ENCODE results near the gene SPATA9.

Gene SPATA9

DNA sequence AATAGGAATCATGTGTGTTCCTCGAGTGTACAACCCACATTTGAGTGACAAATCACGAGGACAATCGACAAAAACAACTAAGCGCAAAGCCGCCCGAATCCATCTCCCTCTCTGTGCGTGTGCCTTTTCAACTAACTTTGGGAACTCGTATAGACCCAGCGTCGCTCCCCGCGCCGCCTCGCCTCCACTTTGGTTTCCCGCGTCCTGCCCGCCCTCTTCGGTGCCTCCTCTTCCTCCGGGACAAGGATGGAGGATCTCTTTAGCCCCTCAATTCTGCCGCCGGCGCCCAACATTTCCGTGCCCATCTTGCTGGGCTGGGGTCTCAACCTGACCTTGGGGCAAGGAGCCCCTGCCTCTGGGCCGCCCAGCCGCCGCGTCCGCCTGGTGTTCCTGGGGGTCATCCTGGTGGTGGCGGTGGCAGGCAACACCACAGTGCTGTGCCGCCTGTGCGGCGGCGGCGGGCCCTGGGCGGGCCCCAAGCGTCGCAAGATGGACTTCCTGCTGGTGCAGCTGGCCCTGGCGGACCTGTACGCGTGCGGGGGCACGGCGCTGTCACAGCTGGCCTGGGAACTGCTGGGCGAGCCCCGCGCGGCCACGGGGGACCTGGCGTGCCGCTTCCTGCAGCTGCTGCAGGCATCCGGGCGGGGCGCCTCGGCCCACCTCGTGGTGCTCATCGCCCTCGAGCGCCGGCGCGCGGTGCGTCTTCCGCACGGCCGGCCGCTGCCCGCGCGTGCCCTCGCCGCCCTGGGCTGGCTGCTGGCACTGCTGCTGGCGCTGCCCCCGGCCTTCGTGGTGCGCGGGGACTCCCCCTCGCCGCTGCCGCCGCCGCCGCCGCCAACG, 62.5 kb downstream of the SPATA9 start, which contains the start of gene GPR150:
Gene GPR150, plus strand, starts transcription at position 58 of the 840 bp plus-strand sequence. Its CDS starts 189 bp downstream, at position 247.
- DNase-seq (ENCODE audit: low read depth in 4 of 4, low spot score in 1 of 4), result peak in 3 of 4 experiments; percentile 21 to 50 (median 37)

DNA sequence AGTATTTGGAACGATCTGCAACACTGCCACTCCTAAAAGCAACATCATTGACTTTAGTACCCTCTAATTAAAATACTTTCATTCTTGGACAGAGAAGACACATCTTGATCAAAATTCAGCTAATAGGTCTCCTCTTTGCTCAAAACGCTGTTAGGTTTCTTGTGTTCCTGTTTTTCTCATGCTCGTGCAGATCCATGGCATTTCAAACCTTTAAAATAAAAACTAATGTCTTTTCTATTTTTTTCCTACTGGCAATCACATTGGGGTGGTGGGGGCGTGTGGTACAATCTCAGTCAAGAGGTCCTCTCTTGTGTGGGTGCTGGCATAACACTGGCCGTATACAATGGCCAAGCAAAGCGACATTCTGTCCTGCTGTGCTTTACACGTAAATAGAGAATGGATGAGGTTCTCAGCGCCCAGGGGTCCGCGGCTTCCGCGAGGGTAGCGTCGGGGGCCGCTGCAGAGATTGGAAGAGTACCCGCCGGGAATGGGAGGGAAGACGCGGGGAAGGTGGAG, 63.2 kb downstream of the SPATA9 start:
- DNase-seq (ENCODE audit: low read depth in 4 of 4, low spot score in 1 of 4), result no peak

DNA sequence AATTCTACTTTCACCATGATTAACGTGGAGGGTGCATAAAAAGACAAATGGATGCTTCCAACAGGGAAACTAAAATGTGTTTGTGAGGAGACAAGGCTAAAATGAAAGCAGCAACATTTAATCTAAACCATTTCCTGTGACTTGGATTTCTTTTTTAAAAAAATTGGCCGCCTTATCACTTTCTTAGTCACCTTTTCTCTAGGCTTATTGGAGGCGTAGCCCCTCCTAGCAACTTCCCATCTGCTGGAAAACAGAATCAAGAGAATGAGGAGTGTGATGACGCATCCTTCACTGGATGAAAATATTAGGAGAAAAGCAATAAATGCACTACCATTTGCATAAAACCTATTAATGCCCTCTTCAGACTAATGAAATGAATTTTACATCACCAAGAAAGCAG, 63.7 kb downstream of the SPATA9 start:
- DNase-seq (ENCODE audit: low read depth in 4 of 4, low spot score in 1 of 4), result no peak

DNA sequence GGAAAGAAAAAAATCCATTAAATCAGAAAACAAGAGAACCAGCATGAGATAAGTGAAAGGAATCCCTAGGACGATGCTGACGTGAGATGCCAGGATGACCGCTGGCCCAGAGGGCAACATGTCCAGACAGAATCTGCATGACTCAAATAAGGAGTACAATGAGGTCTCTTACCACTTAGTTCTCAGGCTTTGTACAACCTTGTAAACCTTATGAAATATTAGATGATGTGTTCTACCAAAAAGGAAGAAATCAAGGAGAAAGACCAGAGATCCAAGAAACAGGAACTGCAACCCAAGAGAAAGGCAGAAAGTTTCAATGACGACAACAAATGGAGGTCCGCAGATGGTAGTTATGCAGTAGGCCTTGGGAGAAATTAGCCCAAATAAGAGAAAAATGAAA, 65.7 kb downstream of the SPATA9 start:
- DNase-seq (ENCODE audit: low read depth in 4 of 4, low spot score in 1 of 4), result no peak

DNA sequence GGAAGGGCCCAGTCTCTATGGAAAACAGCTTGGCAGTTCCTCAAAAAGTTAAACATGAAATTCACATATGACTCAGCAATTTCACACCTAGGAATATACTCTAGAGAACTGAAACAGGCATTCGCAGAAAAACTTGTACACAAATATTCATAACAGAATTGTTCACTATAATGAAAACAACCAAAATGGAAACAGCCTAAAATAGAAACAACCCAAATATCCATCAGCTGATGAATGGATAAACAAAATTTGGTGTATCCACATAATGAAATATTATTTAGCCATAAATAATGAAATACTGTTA, 67.7 kb downstream of the SPATA9 start:
- DNase-seq (ENCODE audit: low read depth in 4 of 4, low spot score in 1 of 4), result no peak

DNA sequence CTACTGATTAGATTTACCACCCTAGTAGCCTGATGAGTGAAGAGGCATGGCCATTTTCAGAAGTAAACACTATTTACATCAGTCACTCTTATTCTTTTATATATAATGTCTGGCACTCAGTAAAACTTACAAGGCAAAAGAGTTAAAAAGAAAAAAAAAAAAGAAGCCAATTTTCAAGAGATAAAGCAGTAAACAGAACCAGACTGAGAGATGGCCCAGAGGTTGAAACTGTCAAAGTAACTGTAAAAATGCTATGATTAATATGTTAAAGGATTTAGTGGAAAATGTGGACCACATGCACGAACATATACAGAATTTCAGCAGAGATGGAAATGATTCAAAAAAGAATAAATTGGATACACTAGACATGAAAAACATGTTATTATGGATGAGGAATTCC, 69.3 kb downstream of the SPATA9 start:
- no peak for DNase-seq (ENCODE audit: low read depth in 4 of 4, low spot score in 1 of 4)

DNA sequence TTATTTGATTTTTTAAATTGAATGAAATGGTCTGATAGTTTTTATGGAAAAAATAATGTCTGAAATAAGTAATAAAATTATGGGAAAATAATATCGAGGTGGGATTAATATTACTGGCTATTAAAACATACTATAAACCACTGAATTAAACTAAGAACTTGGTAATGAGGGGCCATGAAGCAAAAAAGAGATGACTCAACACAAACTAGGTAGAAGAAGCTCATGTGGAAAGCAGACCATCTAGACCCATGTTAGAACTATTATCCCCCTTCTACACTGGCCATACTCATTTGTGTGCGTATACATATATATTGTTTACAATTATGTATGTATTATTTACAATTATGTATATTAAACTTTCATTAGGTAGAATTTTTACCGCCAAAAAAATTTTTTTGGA, 71.4 kb downstream of the SPATA9 start:
- no peak for DNase-seq (ENCODE audit: low read depth in 4 of 4, low spot score in 1 of 4)

DNA sequence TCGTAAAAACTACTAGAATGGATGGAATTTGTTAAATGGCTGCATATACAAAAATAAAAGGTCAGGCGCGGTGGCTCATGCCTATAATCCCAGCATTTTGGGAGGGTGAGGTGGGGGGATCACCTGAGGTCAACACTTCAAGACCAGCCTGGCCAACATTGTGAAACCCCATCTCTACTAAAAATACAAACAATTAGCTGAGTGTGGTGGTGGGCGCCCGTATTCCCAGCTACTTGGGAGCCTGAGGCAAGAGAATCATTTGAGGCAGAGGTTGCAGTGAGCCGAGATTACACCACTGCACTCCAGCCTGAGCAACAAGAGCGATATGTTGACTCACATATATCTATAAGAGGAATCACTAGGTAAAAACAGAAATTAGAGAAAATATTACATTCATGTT, 72.2 kb downstream of the SPATA9 start:
- no peak for DNase-seq (ENCODE audit: low read depth in 4 of 4, low spot score in 1 of 4)

DNA sequence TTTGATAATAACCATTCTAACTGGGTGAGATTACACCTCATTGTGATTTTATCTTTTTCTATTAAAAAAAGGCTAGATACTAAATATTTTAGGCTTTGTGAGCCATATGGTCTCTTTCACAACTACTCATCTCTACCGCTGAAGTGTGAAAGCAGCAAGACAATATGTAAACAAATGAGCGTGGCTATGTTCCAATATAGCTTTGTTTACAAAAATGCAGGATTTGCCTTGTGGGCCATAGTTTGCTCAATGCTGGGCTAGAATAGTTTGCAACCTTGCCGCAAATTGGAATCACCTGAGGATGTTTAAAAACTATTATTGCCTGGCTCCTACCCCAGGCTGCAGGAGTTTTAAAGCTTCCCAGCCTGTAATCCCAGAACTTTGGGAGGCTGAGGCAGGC, 73.1 kb downstream of the SPATA9 start:
- DNase-seq (ENCODE audit: low read depth in 4 of 4, low spot score in 1 of 4), result no peak

Data from stimulated activated CD4-positive, alpha-beta T cell treated with anti-CD3 and anti-CD28 coated beads, Interleukin-1b, Interleukin-23, amount 100 ng/mL, for 24 hours (primary cell).